GM18868 (cell line): ENCODE results near the gene MAPK1.
"Not testable (repeated sequence)": the region's sequence is repeated elsewhere in the genome, so short reads cannot be mapped to it uniquely, and the experiment has no call there.

Experiments used
- ATAC-seq: cut with Tn5 transposase; IDR thresholded peaks from one replicate; pipeline ENCODE4 v1.9.1; 2021; ENCODE audit warnings: mild to moderate bottlenecking, moderate library complexity; ENCODE audit not compliant: unreplicated experiment

MAPK1 gene

DNA sequence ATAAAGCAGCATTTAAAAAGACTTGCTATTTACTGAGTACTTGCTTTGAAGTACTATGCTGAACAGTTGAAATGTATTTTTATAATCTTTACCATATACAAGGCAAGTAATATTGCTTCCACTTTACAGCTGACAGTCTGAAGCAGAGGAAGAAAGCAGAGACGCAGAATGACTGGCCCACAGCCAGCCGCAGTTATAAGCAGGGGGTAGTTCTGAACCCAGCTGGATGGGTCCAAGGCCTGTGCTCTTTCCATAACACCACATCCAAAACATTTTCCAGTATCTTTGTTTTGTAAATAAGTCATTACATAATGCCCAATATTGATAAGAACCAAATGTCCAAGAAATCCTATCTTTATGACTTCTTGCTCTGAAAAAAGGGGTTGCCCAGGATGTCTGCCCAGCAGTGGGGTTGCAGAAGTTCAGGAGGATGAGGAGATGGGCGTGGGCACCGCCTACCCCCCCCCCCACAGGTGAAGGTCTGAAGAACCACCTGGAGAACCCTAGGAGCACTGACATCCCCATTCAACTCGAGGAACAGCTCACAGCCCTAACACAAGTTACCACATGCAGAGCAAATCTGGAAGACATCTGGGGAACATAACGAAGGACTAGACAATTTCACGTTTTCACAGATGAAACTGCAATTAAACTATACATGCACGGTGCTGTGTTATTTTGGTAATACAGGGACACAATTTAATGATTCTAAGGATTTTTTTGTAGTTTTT, 107.6 kb downstream of the MAPK1 start:
- no peak for ATAC-seq

DNA sequence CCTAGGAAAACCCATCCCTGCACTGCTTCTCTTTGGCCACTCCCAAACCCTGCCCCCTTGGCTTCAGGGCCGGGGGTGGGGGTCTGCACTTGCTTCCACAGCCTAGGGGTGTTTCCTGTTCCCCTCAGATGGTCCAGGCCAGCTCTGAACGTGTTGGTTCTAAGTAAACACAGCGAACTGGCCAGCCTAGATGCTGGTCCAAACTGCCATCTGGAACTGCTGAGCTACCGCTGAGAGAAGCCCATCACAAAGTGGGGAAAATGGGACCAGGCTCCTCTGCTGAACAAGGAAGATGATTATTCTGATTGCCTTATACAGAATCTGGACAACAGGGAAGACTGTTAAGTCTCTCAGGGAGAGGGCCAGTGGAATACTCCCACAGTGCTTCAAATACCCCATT, 108.4 kb downstream of the MAPK1 start:
- no peak for ATAC-seq

DNA sequence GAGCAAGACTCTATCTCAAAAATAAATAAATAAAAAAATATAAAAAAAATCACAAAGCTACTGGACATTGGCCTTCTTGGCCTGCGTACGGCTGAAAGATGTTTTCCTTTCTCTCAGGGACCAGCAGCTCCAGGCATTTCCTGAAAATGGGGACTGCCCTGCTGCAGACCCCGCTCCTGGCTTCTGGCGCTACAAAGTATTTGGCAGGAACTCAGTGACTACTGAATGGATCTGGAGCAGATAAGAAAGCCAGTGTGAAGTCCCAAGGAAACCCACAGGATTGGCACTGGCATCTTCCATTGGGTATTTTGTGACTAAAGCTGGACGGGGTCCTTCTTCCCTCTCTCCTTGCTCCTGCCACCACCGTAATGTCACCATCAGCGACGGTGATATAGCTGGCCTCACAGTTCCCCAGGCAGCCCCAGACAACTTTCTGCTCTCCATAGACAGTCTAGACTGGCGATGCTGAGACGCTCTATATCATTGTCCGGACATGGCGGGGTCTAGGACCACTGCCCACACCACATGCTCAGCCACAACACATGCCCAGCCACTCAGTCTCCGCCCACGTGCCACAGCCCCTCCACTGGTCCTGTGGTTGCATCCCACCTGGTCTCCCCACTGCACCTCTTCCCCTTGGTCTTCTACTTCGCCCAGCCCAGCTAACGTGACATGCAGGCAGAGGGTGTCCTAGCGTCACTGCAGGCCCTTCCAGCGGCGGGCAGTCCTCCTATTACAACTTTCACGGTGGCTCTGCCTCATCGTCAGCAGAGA, 109.2 kb downstream of the MAPK1 start:
- ATAC-seq: no peak

DNA sequence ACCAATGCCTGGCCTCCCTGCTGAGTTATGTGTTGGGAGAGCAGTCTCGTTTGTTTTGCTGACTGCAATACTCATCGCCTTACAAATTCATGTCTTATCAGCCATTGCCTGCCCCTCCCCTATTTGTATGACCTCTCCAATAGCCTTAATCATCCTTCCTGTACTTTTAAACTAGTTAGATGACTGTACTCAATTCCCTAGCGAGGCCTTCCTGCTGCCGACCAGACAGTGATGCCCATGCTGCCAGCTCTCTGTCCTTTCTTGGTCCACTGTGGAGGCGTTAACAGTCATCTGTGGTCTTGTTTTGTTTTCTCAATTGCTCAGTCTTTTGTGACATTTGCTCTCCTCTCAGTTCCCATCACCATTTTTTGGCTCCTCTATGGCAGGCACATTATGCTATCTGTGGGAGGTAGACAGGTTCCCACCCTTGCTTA, 111.6 kb downstream of the MAPK1 start:
- ATAC-seq: no peak

DNA sequence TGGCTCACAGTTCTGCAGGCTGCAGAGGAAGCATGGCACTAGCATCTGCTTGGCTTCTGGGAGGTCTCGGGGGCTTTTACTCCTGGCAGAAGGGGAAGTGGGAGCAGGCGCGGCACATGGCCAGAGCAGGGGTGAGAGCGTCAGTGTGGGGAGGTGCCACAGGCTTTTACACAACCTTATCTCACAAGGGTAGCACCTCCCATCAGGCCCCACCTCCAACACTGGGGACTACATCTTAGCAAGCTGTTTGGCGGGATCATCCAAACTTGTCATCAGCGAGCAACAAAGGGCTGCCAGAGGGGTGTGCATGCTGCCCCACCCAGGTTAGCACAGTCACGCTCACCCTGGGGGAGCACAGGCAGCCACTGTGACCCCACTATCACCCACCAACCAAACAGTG, 112.9 kb downstream of the MAPK1 start:
- ATAC-seq: no peak

DNA sequence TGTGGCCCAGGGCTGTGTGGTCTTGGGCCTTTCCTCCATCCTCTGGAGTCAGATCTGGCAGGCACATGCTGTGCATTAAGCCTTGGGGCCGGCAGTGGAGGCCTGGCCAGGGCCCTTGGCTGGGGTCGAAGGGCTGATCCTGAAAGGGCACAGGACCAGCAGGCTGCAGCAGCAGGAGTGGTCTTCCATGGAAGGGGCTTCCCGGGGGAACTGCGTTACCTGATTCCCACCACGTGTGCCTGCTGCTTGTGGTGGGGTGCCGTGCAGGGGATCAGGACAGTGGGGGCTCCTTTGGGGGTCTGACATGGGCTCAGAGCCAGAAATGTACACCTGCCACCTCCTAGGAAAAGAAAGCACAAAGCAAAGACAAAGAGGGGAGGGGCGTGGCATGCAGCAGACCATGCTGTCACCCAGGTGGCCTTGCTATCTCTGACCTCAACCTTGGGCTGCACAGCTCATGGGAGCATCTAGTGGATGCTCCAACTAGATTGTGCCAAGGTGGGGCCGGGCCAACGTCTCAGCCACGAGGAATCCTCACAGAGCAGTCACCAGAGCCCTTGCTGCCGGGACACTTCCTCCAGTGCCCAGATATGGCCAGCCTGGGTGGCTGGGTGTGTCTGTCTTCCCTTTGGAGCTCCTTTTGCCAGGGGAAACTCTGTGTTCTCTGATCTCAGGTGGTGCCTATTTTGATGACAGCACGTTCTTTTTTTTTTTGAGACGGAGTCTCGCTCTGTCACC, 113.9 kb downstream of the MAPK1 start:
- no peak for ATAC-seq

DNA sequence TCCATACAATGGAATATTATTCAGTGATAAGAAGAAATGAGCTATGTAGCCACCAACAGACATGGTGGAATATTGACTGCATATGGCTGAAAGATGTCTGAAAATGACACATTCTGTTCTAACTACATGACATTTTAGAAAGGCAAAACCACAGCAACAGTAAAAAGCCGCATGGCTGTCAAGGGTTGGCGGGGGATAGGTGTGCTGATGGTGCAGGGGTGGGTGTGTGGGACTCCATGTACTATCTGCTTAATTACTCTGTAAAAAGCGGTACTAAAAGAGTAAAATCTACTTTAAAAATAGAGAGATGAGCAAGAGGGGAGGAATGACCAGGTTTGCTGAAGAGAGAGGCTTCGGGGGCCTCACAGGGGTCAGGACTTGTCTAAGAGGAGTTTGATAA, 115.2 kb downstream of the MAPK1 start:
- ATAC-seq: no peak

DNA sequence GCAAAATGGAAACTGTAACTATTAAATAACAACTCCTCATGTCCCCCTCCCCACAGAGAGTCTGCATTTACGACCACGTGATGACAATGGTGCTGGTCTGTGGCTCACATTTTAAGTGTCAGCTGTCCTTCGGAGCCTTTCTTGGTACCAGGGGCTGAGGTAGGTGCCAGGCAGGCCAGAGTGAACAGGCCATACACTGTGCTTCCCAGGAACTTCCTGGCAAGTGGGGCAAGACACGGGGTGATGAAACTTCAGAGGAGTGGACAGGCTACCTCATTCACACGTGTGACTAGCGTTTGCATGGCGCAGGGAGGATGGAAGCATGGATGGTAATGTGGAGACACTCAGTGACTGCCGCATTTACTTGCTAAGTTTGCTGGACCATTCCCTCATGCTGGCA, 121.5 kb downstream of the MAPK1 start:
- no peak for ATAC-seq

DNA sequence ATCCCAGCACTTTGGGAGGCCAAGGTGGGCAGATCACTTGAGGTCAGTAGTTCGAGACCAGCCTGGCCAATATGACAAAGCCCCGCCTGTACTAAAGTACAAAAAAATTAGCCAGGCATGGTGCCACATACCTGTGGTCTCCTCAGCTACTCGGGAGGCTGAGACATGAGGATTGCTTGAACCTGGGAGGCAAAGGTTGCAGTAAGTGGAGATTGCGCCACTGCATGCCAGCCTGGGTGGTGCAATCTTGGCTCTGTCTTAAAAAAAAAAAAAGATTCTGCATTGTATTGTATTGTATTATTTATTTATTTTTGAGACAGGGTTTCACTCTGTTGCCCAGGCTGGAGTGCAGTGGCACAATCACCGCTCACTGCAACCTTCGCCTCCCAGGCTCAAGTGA, 122.5 kb downstream of the MAPK1 start:
- ATAC-seq: not testable (repeated sequence)

DNA sequence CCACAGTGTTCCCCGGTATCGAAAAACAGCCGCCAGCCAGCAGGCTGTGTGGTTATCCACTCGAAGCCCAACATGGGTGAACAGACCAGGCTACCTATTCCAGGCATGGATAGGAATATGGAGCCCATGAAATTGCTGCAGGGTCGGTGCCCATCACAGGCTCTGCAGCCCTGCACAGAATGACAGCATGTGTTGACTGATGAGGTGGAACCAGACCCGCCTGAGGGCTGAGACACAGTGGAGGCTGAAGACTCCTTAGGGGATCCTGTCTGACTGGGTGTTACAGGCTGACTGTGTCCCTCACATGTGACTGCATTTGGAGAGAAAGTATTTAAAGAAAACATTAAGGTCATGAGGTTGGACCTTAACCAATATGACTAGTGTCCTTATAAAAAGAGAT, 125.7 kb downstream of the MAPK1 start:
- ATAC-seq: no peak

DNA sequence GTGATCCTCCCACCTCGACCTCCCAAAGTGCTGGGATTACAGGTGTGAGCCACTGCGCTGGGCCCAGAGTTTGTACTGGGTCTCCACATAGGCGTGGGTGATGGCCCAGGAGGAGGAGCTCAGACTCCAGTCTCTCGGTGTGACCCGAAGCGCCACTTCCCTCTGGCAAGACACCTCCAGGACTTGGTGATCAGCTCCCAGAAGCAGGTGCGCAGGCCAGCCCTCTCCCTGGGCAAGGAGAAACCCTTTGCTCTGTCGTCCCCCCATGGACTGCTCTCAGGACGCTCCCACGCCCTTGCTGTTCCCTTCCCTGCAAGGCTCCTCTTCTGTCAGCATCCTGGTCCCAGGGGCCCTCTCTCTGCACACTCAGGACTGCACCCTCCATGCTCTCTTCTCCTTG, 126.4 kb downstream of the MAPK1 start:
- no peak for ATAC-seq

DNA sequence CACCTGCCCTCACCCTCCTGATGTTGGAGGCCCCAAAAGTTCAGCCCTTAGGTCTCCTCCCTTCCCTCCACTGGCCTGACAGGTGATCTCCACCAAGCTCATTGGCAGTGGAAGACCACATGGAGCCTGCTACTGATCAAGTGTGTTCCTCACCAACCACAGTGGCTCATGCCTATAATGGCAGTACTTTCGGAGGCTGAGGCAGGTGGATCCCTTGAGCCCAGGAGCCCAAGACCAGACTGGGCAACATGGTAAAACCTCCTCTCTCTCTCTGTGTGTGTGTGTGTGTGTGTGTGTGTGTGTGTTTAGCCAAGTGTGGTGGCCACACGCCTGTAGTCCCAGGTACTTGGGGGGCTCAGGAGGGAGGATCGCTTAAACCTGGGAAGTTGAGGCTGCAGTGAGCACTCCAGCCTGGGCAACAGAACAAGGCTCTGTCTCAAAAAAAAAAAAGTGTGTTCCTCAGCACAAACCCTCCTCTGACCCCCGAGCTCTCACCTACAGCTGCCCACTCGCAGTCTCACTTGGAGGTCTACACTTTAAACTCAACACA, 127.5 kb downstream of the MAPK1 start:
- no peak for ATAC-seq

DNA sequence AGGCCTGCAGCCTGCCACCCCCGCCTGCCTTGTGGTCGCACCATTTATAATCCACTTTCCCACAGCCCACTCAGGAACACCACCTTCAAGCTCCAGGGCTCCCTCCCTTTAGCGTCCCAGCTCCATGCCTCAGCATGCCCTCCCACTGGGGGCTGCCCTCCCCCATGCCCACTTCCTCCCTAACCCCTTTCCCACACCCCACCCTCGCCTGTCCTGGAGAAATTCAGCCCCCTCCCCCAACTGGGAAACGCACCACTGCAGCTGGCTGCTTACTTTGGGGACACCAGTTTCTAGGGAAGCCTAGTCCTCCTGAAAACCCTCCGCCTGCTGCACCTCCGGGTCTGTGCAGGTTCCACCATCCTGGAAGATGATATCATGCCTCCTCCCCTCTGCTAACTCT, 128.5 kb downstream of the MAPK1 start:
- ATAC-seq: no peak

DNA sequence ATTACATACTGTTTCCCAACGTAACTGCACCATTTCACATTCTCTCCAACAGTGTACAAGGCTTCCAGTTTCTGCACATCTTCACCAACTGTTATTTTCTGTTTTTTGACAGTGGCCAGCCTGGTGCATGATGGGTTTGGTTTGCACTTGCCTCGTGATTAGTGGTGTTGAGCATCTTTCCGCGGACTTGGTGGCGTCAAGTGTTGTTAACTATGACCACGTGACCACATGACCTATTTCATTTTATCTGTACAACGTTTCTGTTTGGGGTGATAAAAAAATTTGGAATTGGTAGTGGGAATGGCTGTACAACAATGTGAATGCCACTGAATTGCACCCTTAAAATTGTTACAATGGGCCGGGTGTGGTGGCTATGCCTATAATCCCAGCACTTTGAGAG, 129.4 kb downstream of the MAPK1 start:
- no peak for ATAC-seq

DNA sequence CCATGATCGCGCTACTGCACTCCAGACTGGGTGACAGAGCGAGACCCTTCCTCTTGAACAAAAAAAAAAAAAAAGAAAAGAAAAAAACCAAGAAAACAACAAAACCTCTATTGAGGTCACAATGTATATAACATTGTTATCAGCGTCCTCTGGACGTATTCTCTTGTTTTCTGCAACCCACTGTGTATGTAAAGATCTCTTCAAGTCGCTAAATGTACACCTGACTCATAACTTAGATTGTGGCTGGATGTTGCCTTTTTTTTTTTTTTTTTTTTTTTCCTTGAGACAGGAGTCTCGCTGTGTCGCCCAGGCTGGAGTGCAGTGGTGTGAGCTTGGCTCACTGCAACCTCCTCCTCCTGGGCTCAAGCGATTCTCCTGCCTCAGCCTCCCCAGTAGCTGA, 130.5 kb downstream of the MAPK1 start:
- no peak for ATAC-seq

DNA sequence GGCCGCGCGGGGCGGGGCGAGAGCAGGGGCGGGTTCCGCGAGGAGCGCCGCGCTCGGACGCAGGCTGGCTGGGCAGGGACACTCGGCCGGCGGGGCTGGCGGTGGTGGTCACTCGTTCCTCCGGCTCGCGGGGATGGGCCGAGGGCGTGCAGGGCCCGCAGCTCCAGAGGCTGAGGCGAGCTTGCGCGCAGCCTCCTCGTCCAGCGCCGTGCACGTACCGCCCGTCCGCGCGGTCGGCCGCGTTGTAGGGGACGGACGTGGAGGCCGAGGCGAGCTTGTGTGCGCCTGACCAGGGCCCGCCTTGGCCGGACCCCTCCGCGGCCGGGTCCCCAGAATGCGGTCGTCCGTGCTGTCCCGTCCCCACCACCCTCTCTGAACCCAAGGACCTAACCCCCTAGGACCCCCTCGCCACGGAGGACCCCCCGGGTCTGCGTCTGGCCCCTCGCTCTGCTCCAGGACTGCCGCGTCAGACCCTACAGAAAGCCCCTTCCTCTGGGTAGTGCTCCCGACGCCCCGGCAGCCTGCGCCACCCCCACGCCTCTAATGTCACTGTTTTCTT, 131.3 kb downstream of the MAPK1 start:
- ATAC-seq: no peak

DNA sequence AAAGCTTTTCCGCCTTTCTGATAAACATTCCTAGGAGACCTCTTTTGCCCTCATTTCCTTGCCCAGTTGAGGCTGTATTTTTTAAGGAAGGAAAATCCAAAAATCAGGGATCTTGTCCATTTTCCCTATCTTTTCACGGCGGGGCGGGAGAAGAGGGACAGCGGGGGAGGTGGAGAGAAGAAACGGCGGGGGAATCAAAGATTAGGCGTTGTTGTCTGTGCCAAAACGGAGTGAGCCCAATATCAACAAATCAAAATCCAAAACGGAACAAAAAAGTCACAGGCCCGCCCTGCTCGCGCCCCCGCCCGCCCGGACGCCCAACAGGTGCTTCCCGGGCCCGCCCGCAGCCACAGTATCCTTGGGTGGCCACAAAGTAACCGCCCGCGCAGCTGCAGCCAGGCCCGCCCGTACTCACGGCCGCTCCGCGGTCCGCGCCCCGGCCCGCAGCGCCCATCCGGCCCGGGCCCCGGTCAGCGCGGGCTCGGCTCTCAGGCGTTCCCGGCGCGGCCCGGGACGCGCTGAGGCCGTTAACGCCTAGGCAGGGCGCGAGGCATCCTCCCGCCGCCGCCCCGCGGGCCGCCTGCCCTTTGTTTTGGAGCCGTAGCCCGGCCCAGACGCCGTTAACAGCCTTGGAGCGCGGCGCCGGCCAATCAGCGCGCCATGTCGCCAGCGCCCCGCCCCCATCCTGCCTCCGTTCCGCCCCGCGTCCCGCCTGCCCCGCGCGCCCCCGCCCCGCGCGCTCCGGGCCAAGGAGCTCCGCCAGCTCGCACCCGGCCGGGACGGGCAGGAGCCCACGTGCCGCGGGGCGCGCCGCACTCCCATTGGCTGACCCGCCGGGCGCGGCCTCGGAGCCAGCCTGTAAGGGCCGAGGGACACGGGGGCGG, 132.0 kb downstream of the MAPK1 start, which contains the start of gene YPEL1:
Gene YPEL1 (minus strand): TSS at position 595 of the 884 bp plus-strand sequence. CDS start 25,050 bp downstream, outside the sequence.
- peak; percentile 82 for ATAC-seq

DNA sequence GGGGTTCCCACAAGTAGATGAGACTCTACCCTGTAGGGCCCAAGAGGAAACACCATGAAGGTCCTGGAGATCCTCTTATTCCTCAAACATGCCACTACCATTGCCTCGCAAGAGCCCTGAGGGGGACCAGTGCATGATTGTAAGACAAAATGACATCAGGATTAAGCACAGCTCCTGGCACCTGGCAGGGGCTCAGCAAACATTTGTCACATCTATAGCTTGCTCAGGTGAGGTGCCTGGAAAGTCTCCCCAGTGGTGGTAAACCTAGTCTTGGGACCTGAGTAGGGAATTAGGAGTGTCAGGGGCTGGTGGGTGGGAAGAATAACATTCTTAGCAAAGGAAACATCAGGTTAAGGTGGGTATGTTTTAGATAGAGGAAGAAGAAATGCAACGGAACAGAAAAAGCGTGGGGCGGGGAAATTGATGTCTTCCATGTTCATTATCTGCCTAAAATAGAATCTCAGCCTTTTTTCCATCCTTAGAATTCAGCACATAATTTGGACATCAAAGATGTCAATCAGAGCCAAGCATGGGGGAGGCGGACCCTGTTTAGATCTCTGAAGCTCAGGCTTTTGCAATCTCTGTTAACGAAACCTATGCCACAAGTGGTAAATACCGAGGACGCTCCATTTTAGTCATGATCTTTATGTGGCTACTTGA, 132.8 kb downstream of the MAPK1 start:
- ATAC-seq: no peak

DNA sequence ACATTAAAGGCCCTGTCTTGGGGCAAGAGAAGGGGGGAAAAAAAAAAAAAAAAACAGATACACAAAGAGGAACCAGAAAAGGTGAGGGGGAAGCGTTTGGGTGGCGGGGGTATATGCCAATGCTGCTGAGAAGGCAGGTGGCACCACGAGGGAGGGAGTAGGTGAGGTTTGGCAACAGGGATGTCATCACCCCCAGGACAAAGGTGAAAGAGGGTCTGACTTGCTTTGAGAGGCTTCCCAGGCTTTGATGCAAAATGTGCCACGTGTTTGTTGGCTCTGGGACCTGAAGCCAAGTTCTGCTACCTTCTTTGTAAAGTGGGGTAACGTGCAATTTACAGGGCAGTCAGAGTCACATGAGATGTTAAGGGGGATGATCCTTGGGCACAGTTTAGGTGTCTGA, 135.9 kb downstream of the MAPK1 start:
- ATAC-seq: no peak
